ENCODE results near the gene SPTBN4.

SPTBN4 gene

GRCh38 chr19:40511487-40511886 is 44.7 kb downstream of the SPTBN4 start:
- ChIA-PET POLR2A (ENCODE audit: low non-redundant PET) (no interaction called here), CTCF (no interaction called here)
- no peak for DNase-seq (ENCODE audit: low spot score)
- no peak overlapping the region for H3K27ac ChIP-seq
- TF ChIP-seq CTCF (conservative IDR thresholded peaks at IDR 0.05; ENCODE audit: low read depth): no peak

- ChIA-PET CTCF (interaction anchor here (0.9 kb wide), 1 partner anchor 47 kb away, joined by 4 read pairs; no protein-coding TSS in a partner anchor), POLR2A (ENCODE audit: low non-redundant PET) (no interaction called here)
- H3K27ac ChIP-seq: no peak overlapping the region
- TF ChIP-seq CTCF (conservative IDR thresholded peaks at IDR 0.05; ENCODE audit: low read depth): no peak
- DNase-seq (ENCODE audit: low spot score): no peak
Observed at GRCh38 chr19:40512110-40512472, 45.3 kb downstream of the SPTBN4 start.

- no peak for TF ChIP-seq CTCF (conservative IDR thresholded peaks at IDR 0.05; ENCODE audit: low read depth)
- DNase-seq (ENCODE audit: low spot score): no peak
- ChIA-PET POLR2A (ENCODE audit: low non-redundant PET) (no interaction called here), CTCF (interaction anchor here (0.7 to 0.9 kb wide), 4 partner anchors 10 to 372 kb away, joined by 3 to 4 read pairs (median 3); no protein-coding TSS in a partner anchor)
- H3K27ac ChIP-seq: no peak overlapping the region
Observed at GRCh38 chr19:40512473-40513344, 45.9 kb downstream of the SPTBN4 start.

GRCh38 chr19:40513345-40513678 is 46.5 kb downstream of the SPTBN4 start:
- TF ChIP-seq CTCF (conservative IDR thresholded peaks at IDR 0.05; ENCODE audit: low read depth): no peak
- CTCF ChIA-PET: interaction anchor here (0.7 to 0.9 kb wide), 3 partner anchors 11 to 373 kb away, joined by 3 read pairs; no protein-coding TSS in a partner anchor
- POLR2A ChIA-PET (ENCODE audit: low non-redundant PET): no interaction called here
- DNase-seq (ENCODE audit: low spot score): no peak
- no peak overlapping the region for H3K27ac ChIP-seq

GRCh38 chr19:40513741-40514315 is 47.0 kb downstream of the SPTBN4 start:
- no peak for TF ChIP-seq CTCF (conservative IDR thresholded peaks at IDR 0.05; ENCODE audit: low read depth)
- ChIA-PET POLR2A (ENCODE audit: low non-redundant PET) (no interaction called here), CTCF (interaction anchor here (0.7 to 0.8 kb wide), 2 partner anchors 349 to 374 kb away, joined by 3 read pairs; no protein-coding TSS in a partner anchor)
- H3K27ac ChIP-seq: no peak overlapping the region
- DNase-seq (ENCODE audit: low spot score): no peak

GRCh38 chr19:40517248-40517647 is 50.4 kb downstream of the SPTBN4 start:
- POLR2A ChIA-PET (ENCODE audit: low non-redundant PET): no interaction called here
- no peak for TF ChIP-seq CTCF (conservative IDR thresholded peaks at IDR 0.05; ENCODE audit: low read depth)
- DNase-seq (ENCODE audit: low spot score): no peak
- CTCF ChIA-PET: no interaction called here
- H3K27ac ChIP-seq: no peak overlapping the region

Data from RWPE1 (cell line).